ENCODE measurements around the gene PIGQ.

Gene PIGQ

DNA sequence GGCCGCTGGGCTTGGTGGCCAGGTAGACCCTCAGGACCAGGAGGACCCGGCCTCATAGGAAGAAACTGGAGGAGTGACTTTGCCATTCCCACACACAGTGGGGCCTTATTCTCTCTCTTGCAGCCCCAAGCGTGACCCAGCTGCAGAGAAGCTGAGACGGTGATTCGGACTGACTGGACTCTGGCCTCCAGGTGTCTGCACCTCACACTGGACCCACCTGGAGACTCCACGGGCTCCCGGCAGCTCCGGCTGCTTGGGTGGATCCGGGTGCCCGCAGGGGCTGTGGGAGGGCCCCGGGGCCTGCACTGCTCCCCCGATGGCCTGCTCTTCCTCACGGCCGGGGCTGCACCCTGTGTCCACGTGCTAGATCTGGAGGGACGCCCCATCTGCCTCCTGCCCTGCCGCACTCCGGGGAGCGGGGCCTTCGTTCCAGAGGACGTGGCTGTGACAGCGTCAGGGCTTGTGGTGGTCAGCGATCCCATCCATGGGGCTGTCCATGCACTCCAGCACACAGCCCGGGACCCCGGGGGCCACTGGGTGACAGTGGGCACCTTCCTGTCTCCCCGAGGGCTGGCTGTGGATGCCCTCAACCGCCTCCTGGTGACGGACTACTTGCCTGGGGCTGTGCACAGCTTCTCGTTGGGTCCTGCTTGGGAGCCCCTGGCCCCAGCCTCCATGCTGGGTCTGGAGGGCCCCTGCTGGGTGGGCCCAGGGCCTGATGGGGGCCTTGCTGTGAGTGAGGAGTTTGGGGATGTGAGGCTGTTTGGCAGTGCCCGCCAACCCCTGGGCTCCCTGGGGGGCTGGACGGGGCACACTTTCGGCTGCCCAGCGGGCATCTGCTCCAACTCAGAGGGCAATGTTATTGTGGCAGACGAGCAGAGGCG, 2.2 kb upstream of the PIGQ start:
- DNase-seq (ENCODE audit: low spot score): no peak

DNA sequence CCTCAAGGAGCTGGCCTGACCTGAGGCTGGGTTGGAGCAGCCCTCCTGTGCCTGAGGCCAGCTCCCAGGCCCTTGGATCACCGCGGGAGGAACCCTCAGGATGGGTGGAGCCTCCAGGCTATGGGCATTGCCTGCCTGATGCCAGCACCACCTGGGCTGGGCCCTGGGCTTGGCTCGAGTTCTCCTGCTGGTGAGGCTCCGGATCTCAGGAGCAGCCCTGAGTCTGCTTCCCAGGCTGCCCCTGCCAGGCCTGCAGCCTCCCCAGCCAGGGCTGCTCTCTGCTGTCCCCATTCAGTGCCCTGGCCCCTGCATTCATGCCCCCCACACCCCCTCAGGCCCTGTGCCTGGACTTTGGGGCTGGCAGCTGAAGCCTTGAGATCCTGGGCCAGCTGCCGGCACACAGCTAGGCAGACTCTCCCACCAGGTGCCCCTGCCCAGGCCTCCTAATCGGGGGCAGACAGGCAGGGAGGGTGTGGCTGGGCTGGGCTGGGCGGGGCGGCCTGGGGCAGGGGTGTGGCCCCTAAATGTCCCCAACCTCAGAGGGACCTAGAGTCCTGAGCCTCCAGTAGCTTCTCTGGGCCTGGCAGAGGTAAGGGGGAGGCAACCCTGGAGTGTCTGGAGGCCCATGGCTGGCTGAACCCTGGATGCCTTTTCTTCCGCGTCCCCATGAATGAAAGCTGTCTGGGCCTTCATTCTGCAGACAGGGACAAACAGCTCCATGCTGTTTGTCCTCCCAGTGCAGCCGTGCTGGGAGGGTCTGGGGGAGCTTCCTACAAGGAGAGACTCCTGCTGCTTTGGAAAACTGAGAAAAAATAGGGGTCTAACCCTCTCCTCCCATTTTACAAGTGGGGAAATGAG, 1.1 kb upstream of the PIGQ start:
- DNase-seq (ENCODE audit: low spot score): no peak

DNA sequence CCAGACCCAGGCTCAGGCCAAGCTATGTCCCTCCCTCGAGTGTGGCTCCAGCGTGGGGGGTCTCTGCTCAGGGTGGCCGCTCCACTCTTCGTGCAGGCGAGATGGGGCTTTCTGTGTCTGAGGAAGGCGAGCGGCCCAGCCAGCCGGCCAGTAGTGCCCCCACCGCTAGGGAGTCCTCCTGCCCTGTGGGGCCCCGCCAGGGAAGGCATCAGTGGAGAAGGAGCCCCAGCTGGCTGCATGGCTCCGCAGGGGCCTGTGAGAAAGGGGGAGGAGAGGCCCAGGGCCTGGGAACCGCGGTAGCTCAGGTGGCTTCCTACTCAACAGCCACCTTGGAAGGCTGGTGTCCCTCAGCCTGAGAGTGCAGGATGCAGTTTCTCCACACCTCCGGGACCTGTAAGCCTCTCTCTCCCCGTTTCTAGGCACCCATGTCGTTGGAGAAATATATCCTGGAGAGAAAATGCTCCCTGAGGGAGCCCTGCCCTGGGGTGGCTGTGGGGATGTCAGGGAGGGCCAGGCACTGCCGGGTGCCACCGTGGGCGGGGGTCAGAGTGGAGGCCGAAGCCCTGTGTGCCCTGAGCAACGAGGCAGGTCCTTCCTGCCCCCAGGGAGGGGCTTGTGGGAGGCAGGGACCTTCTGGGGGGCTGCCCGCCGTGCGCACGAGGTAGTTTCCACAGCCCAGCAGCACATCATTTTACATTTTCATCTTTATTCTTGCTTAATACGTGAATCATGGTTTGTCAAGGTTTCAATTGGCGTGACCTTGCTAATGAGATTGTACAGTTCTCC, 3.3 kb downstream of the PIGQ start:
- DNase-seq (ENCODE audit: low spot score): no peak

DNA sequence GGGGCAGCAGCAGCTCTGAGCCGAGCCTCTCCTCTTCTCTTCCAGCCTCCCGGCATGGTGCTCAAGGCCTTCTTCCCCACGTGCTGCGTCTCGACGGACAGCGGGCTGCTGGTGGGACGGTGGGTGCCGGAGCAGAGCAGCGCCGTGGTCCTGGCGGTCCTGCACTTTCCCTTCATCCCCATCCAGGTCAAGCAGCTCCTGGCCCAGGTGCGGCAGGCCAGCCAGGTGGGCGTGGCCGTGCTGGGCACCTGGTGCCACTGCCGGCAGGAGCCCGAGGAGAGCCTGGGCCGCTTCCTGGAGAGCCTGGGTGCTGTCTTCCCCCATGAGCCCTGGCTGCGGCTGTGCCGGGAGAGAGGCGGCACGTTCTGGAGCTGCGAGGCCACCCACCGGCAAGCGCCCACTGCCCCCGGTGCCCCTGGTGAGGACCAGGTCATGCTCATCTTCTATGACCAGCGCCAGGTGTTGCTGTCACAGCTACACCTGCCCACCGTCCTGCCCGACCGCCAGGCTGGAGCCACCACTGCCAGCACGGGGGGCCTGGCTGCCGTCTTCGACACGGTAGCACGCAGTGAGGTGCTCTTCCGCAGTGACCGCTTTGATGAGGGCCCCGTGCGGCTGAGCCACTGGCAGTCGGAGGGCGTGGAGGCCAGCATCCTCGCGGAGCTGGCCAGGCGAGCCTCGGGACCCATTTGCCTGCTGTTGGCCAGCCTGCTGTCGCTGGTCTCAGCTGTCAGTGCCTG, 4.4 kb downstream of the PIGQ start:
- no peak for DNase-seq (ENCODE audit: low spot score)

DNA sequence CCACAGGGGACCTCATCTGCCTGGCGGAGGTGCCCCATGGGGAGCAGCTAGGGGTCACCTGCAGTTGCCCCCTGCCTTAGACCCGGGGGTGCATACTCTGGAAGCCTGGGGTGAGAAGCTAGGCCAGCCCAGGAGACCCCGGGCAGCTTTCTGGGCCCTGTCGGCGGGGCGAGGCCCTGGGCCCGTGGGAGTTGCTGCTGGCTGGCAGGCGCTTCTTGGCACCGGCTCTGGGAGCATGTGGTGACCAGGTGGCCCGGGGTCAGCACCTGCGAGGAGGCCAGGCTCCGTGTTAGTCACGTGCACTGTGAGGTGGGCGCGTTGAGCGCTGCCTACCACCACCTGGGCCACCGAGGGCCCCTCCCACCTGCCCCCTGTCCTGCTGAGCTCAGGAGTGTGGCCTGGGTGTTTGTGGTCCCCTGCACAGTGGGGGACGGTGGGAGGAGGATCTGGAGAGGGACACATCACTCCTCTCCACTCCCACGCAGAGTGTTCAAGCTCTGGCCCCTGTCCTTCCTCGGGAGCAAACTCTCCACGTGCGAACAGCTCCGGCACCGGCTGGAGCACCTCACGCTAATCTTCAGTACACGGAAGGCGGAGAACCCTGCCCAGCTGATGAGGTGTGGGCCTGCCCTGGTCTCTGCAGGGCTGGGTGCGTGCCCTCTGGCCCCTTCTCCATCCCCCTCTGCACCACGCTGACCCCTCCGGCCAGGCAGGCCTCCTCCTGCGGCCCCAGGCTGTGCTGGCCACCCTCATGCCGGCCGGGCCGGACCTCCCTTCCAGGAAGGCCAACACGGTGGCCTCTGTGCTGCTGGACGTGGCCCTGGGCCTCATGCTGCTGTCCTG, 5.8 kb downstream of the PIGQ start:
- DNase-seq (ENCODE audit: low spot score): no peak

DNA sequence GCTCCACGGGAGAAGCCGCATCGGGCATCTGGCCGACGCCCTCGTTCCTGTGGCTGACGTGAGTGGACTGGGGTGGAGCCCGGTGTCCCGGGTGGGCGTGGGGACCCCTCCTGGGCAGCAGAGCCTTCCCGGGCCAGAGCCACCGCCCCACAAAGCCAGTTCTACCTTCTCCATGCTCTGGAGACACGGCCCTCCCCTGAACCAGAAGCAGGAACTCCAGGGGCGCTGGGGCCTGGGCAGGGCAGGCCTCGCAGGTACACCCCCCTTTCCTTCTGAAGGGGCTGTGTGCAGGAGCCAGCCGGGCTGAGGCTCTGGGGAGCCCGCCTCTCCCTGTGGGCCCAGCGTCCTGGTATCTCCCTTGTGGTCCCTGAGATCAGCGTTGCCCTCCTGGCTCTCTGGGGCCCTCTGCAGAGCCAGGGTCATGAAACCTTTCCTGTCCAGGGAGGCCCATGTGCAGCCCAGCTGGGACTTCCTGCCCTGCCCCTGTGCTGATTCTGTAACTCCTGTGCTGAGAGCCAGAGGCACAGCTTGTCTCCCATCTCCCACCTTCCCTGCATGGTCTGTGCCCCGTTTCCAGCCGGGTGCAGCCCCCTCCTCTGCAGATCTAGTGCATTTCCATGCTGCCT, 6.5 kb downstream of the PIGQ start:
- DNase-seq (ENCODE audit: low spot score): no peak

DNA sequence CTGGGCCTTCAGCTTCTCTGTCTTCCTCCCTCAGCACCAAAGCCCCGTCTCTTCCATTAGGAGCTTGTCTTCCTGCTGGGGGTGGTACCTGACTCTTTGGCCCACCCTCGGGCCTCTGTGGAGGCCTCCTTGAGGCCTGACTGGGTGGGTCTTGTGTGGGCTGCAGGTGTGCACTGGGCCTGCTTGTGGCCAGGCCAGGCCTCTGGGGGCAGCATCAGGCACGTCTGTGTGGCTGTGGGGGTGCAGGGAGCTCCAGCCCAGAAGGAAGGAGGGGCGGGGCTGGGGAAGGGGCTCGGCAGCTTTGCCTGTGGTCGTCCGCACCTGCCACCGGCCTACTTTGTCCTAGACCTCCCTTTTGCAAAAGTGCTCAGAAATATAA, 7.0 kb downstream of the PIGQ start:
- DNase-seq (ENCODE audit: low spot score): no peak

DNA sequence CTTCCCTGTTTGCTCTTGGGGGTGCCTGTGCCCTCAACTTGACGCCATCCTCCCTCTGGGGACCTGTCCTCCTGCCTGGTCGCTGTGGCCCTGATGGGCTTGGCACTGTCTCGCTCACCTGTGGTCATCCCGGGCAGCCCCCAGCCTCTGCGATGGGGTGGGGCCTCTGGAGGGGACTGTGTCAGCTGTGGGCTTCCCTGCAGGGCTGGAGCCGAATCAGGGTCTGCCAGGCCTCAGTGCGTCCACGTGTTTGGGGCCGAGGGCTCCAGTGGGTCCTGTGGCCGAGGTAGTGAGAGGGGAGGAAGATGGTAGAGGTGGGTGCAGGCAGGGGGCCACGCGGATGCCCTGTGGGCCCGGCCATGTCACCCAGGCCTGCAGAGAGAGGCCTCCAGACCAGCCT, 8.0 kb downstream of the PIGQ start:
- DNase-seq (ENCODE audit: low spot score): no peak

DNA sequence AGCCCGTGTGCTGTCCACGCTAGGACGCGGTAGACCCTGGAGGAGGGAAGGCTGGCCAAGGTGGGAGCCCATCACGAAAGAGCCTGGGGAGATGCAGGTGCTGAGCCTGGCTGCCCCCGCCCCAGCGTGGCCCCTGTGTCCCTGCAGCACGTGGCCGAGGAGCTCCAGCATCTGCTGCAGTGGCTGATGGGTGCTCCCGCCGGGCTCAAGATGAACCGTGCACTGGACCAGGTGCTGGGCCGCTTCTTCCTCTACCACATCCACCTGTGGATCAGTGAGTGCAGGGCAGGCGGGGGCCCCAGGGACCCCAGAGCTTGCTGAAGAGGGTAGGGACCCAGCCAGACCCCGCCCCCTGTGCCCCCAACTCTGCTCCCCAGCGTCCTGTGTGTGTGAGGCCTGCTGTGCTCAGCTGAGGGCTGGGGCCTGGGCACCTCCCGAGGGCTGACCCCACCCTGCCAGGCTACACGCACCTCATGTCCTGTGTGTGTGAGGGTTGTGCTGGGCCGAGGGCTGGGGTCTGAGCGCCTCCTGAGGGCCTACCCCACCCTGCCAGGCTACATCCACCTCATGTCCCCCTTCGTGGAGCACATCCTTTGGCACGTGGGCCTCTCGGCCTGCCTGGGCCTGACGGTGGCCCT, 8.6 kb downstream of the PIGQ start:
- no peak for DNase-seq (ENCODE audit: low spot score)

DNA sequence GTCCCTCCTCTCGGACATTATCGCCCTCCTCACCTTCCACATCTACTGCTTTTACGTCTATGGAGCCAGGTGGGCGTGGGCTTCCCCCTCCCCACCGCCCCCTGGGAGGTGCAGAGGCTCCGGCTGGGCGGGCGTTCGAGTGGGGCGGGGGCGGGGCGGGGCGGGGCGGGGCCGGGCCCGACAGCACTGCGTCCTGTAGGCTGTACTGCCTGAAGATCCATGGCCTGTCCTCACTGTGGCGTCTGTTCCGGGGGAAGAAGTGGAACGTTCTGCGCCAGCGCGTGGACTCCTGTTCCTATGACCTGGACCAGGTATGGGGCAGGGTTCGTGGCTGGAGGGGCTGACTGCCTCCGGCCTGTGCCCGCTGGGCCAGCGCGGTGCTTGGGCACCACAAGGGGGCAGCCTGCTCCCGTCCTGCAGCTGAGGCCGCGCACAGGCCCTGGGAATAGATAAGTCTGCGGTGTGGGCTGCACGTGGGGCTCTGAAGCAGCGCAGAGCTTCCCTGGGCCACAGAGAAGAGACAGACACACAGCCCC, 9.2 kb downstream of the PIGQ start:
- DNase-seq (ENCODE audit: low spot score): peak; percentile 71

DNA sequence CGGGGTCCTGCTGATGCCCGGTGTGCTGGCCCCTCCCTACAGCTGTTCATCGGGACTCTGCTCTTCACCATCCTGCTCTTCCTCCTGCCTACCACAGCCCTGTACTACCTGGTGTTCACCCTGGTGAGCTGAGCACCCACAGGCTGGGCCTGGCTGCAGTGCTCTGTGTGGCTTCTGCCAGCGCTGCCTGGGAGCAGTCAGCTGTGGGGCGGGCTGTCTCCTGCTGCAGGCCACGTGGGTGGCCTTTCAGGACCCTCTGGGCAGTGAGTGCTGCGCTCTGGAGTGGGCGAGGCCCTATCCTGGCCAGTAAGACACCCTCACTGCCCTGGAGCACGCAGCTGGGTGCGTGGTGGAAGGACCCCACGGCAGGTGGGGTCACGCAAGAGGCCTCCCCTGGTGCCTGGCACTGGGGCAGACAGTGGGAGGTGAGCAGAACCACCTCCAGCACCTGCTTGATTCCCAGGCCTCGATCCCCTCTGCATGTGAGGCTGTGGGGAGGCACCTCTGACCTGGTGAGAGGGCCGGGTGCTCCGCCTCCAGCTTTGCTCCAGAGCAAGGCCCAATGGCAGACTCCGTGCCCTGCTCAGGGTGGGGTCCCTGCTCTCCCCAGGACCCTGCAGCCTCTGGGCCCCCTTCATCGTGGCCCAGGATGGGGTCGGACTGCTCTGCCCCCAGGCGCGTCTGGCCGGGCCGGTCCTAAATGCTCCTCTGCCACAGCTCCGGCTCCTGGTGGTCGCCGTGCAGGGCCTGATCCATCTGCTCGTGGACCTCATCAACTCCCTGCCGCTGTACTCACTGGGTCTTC, 10.6 kb downstream of the PIGQ start:
- DNase-seq (ENCODE audit: low spot score): no peak

DNA sequence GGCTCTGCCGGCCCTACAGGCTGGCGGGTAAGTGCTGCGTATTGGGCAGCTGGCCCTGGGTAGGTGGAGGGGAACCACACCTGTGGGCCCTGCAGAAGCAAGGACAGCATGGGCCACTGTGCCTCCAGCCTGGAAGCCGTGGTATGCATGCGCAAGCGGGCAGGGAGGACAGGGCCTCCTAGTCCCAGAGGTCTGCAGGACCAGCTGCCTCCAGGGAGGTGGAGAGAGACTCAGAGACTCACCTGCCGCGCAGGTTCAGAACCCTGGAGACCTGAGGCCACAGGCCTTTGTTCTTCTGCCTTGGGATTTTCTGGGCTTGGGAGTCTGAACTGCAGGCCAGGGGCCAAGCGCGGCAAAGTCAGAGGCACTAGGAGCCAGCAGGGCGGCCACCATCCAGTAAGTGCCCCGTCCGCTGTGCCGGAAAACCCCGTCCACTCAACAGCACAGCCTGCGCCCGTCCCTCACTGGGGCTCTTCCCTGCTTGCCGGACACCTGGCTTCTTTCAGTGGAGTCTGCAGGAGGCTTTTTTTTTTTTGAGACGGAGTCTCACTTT, 11.3 kb downstream of the PIGQ start:
- DNase-seq (ENCODE audit: low spot score): no peak

DNA sequence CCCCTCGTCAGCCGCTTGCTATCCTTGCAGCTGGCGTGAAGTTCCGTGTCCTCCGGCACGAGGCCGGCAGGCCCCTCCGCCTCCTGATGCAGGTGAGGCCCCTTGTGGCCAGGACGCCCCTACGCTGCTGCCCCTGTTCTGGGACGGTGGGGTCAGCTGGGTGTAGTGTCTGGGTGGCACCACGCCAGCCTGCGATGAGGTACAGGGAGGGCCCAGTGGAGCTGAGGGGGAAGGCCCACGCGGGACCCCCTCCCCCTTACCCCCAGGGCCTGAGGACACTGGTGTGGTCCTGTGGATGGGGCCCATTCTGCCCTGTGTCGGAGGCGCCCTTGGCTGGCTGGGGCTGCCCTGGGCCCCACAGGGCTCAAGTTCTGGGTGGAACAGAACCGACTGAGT, 12.4 kb downstream of the PIGQ start:
- no peak for DNase-seq (ENCODE audit: low spot score)

DNA sequence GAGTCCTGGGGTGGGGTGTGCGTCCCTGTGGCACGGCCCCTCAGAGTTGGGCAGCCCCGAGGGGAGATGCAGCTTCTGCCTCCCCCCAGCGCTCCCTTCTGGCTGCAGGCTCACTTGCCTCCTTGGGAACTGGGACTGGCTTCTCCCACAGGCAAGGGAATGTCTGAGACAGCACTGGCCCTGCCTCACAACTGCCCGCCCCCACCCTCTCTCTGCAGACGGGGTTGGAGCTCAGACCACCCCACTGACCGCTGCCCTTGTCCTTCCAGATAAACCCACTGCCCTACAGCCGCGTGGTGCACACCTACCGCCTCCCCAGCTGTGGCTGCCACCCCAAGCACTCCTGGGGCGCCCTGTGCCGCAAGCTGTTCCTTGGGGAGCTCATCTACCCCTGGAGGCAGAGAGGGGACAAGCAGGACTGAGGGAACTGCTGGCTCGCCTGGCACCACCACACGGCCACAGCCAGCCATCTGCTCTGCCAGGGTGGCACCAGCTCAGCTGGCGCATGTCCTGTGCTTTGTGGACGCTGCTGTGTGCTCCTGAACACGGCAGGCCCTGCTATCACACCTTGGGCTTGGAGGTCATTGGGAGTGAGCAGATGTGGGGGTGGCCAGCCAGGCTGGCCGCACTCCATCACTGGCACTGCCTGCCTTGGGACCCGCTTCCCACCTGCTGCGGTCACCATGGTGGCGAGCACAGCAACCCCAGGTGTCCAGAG, 13.0 kb downstream of the PIGQ start:
- no peak for DNase-seq (ENCODE audit: low spot score)

DNA sequence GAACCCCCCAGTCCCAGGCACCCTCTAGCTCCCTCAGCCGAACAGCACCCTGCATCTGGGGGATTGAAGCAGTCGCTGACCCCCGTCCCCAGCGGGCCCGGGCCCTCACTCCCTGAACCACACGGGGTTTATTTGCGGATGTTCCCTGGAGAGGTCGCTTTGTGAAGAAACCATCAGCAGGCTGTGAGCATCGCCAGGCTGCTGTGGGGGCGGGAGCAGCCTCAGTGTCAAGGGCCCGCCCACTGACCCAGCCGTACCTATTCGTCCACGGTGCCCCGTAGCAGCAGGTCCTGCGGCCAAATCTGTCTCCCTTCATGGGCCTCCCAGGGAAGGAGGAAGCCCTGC, 13.7 kb downstream of the PIGQ start:
- DNase-seq (ENCODE audit: low spot score): no peak

DNA sequence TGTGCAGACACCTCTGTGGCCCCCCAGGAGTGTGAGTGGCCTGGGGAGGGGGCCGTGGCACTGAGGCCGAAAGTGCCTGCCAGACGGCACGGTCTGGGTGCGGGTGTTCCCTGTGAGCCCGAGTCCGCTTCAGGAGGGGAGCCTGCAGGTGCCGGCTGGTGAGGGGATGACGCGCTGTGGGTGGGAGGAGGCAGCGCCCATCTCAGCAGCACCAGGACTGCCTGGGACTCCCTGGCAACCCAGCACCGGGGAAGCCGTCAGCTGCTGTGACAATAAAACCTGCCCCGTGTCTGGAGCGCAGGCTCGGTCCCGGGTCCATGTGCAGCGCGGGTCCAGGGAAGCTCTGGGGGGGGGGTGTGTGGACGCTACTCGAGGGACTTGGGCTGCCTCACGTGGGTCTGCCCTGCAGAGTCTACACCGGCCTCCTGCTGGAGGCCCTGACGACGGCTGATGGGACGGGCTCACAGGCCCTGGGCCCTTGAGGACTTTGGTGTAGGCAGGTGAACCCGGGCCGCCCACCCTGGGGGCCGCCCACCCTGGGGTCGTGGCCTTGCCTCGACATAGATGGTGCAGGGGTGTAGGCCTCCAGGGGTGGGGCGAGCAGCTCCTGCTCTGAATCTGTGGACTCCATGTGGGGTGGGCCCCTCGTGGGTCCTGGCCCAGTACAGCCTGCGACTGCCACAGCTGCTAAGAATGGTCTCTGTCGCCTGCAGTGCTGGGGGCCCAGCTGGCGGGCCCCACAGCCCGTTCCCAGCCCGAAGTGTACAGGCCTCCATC, 14.2 kb downstream of the PIGQ start:
- DNase-seq (ENCODE audit: low spot score): no peak

DNA sequence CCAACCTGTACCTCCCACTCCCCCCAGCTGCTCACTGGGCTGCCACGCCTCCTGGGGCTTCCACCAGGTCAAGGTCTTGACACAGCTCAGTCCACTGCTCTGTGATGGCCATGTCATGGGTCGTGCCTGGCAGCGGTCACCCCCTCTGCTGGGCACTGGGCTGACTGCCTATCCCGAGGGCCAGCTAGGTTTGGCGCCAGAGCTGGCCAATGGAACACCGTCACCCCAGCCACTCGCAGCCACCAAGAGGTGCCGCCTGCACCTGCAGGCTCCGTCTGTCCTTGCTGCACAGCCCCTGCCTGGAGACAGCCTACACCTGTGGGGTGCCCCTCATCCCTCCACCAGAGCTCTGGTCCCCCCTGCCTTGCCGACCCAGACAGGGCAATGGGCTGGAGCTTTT, 15.6 kb downstream of the PIGQ start:
- peak; percentile 37 for DNase-seq (ENCODE audit: low spot score)
